MM.1S (cell line): ENCODE measurements around the gene RBFOX2.
"Not testable (repeated sequence)": the region's sequence is repeated elsewhere in the genome, so short reads cannot be mapped to it uniquely, and the experiment has no call there.

Source experiments
- DNase-seq: peaks from one replicate; pipeline ENCODE4 v3.0.0-alpha.2; 2015
- H2AFZ ChIP-seq: fragments of 300-600 bp; sonication (generic); 2 replicates; pipeline ENCODE4 v1.6.0; 2016; ENCODE audit warnings: antibody characterized with exemption, low read length
- H3F3A ChIP-seq: fragments of 300-600 bp; sonication (generic); 2 replicates; pipeline ENCODE4 v1.6.1; 2016; ENCODE audit warnings: mild to moderate bottlenecking, antibody characterized with exemption, low read length, moderate library complexity, mixed read lengths; ENCODE audit not compliant: insufficient read depth
- H3K27ac ChIP-seq: fragments of 300-600 bp; sonication (generic); 2 replicates; pipeline ENCODE4 v1.5.1; 2016; ENCODE audit warnings: mild to moderate bottlenecking, low read length
- H3K27me3 ChIP-seq: fragments of 300-600 bp; sonication (generic); replicated peaks from 2 replicates; pipeline ENCODE4 v1.6.0; 2016; ENCODE audit warnings: low read length; ENCODE audit not compliant: insufficient read depth
- H3K36me3 ChIP-seq: fragments of 300-600 bp; sonication (generic); replicated peaks from 2 replicates; pipeline ENCODE4 v1.6.1; 2016; ENCODE audit warnings: mild to moderate bottlenecking, low read length, mixed read lengths; ENCODE audit not compliant: insufficient read depth
- H3K4me1 ChIP-seq: fragments of 300-600 bp; sonication (generic); 2 replicates; pipeline ENCODE4 v1.6.1; 2016; ENCODE audit warnings: low read length, mixed read lengths
- H3K4me2 ChIP-seq: fragments of 300-600 bp; sonication (generic); 2 replicates; pipeline ENCODE4 v1.6.0; 2016; ENCODE audit warnings: low read depth, low read length
- H3K4me3 ChIP-seq: fragments of 300-600 bp; sonication (generic); 2 replicates; pipeline ENCODE4 v1.5.1; 2016; ENCODE audit warnings: low read length, mixed read lengths
- H3K79me2 ChIP-seq: fragments of 300-600 bp; sonication (generic); 2 replicates; pipeline ENCODE4 v1.6.1; 2016; ENCODE audit warnings: mixed run types, low read length, mixed read lengths
- H3K9ac ChIP-seq: fragments of 300-600 bp; sonication (generic); 2 replicates; pipeline ENCODE4 v1.6.1; 2016; ENCODE audit warnings: low read length, mixed read lengths
- H3K9me2 ChIP-seq: fragments of 300-600 bp; sonication (generic); replicated peaks from 2 replicates; pipeline ENCODE4 v1.6.1; 2016; ENCODE audit warnings: mild to moderate bottlenecking, low read length, mixed read lengths; ENCODE audit not compliant: insufficient read depth
- H3K9me3 ChIP-seq: fragments of 300-600 bp; sonication (generic); replicated peaks from 2 replicates; pipeline ENCODE4 v1.6.1; 2016; ENCODE audit warnings: mild to moderate bottlenecking, low read length, mixed read lengths; ENCODE audit not compliant: insufficient read depth
- H4K20me1 ChIP-seq: fragments of 300-600 bp; sonication (generic); 2 replicates; pipeline ENCODE4 v1.6.1; 2016; ENCODE audit warnings: mild to moderate bottlenecking, low read length, moderate library complexity, mixed read lengths; ENCODE audit not compliant: insufficient read depth
- EZH2 ChIP-seq: fragments of 300-600 bp; sonication (generic); optimal IDR thresholded peaks from 2 replicates; pipeline ENCODE3; 2017; ENCODE audit warnings: low read depth, mild to moderate bottlenecking, antibody characterized with exemption, low read length, mixed read lengths
- EZH2phosphoT487 ChIP-seq: fragments of 300-600 bp; sonication (generic); IDR thresholded peaks from 2 replicates; pipeline ENCODE4 v1.6.1; 2018; ENCODE audit warnings: antibody characterized with exemption, low read length
- TF ChIP-seq, protein P1 (sequence below): fragments of 300-600 bp; sonication (generic); IDR thresholded peaks from 2 replicates; pipeline ENCODE4 v1.5.1; 2016; ENCODE audit warnings: antibody characterized with exemption, low read length, mixed read lengths

Gene RBFOX2

DNA sequence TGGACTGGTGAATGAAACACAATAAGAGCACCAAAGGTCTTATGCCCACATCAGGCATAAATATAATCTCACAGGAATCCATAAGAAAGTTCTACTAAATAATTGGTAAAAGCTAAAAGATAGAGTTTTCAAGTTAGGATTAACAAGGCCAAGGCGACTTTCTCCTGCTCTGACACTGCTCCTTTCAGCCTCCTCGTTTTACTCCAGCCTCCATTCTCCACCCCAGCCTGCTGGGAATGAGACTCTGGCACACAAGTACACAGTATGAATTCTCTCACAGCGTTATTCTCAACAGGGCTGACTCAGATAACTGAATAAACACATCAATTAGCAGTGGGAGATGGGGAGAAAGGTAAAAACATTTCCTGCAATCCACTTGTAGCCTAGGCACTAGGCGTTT lies 216.0 kb downstream of the RBFOX2 start:
- Histone ChIP-seq H3K4me2 (no peak overlapping the region), H3K79me2 (peaks cover 4% of the 10 kb centered on the region; the same call in 1 of the 2 replicates), H3K4me3 (no peak overlapping the region), H3K9me2 (no peaks in the 10 kb centered on the region), H3F3A (no peaks in the 10 kb centered on the region), H3K9me3 (no peaks in the 10 kb centered on the region), H4K20me1 (no peaks in the 10 kb centered on the region), H3K27me3 (no peaks in the 10 kb centered on the region), H3K9ac (no peak overlapping the region), H3K27ac (no peak overlapping the region), H2AFZ (no peak overlapping the region), H3K36me3 (no peaks in the 10 kb centered on the region), H3K4me1 (no peaks in the 10 kb centered on the region)
- no peak for DNase-seq
- TF ChIP-seq EZH2phosphoT487 (no peak), EZH2 (no peak)
- TF ChIP-seq, protein P1, sequence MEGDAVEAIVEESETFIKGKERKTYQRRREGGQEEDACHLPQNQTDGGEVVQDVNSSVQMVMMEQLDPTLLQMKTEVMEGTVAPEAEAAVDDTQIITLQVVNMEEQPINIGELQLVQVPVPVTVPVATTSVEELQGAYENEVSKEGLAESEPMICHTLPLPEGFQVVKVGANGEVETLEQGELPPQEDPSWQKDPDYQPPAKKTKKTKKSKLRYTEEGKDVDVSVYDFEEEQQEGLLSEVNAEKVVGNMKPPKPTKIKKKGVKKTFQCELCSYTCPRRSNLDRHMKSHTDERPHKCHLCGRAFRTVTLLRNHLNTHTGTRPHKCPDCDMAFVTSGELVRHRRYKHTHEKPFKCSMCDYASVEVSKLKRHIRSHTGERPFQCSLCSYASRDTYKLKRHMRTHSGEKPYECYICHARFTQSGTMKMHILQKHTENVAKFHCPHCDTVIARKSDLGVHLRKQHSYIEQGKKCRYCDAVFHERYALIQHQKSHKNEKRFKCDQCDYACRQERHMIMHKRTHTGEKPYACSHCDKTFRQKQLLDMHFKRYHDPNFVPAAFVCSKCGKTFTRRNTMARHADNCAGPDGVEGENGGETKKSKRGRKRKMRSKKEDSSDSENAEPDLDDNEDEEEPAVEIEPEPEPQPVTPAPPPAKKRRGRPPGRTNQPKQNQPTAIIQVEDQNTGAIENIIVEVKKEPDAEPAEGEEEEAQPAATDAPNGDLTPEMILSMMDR = no peak

DNA sequence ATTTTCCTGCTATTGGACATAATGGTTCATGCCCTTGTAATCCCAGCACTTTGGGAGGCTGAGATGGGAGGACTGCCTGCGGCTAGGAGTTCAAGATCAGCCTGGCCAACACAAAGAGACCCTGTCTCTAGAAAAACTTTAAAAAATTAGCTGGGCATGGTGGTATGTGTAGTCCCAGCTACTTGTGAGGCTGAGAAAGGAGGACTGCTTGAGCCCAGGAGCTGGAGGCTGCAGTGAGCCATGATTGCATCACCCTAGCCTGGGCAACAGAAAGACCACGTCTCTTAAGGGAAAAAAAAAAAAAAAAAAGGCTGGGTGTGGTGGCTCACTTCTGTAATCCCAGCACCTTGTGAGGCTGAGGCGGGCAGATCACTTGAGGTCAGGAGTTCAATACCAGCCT lies 217.0 kb downstream of the RBFOX2 start:
- no peak for DNase-seq
- Histone ChIP-seq H3K4me1 (no peaks in the 10 kb centered on the region), H3K4me3 (no peak overlapping the region), H3K9ac (no peak overlapping the region), H3K27ac (no peak overlapping the region), H3K9me3 (no peaks in the 10 kb centered on the region), H4K20me1 (no peaks in the 10 kb centered on the region), H3K4me2 (no peak overlapping the region), H3F3A (no peaks in the 10 kb centered on the region), H3K9me2 (no peaks in the 10 kb centered on the region), H3K27me3 (no peaks in the 10 kb centered on the region), H2AFZ (no peak overlapping the region), H3K36me3 (no peaks in the 10 kb centered on the region), H3K79me2 (peaks cover under 1% of the 10 kb centered on the region; the same call in 1 of the 2 replicates)
- TF ChIP-seq EZH2 (no peak), EZH2phosphoT487 (no peak)
- TF ChIP-seq, protein P1 = no peak

DNA sequence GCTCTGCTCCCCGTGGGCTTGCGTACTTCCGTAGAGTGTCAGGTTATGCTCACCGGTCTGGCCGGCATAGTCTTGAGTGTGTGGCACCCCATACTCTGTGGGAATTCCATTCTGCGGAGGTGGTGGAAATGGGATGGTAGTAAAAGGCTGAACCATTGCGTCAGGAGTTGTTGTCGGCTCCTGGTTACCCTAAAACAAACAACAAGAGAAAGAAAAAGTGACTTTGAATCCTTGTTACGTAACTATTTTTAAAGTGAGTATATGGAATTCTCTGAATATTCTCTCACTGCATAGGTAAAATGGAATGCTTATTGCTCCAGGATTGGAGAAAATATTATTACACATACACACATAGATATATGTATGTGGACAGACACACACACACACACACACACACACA lies 218.8 kb downstream of the RBFOX2 start:
- no peak for DNase-seq
- Histone ChIP-seq H3K9me2 (no peaks in the 10 kb centered on the region), H3K27ac (no peak overlapping the region), H3F3A (no peaks in the 10 kb centered on the region), H4K20me1 (no peaks in the 10 kb centered on the region), H3K9me3 (no peaks in the 10 kb centered on the region), H3K4me3 (no peak overlapping the region), H3K79me2 (no peaks in the 10 kb centered on the region), H3K36me3 (no peaks in the 10 kb centered on the region), H2AFZ (no peak overlapping the region), H3K27me3 (no peaks in the 10 kb centered on the region), H3K4me2 (no peak overlapping the region), H3K4me1 (no peaks in the 10 kb centered on the region), H3K9ac (no peak overlapping the region)
- TF ChIP-seq EZH2 = no peak
- TF ChIP-seq, protein P1 = no peak
- TF ChIP-seq EZH2phosphoT487 = no peak

DNA sequence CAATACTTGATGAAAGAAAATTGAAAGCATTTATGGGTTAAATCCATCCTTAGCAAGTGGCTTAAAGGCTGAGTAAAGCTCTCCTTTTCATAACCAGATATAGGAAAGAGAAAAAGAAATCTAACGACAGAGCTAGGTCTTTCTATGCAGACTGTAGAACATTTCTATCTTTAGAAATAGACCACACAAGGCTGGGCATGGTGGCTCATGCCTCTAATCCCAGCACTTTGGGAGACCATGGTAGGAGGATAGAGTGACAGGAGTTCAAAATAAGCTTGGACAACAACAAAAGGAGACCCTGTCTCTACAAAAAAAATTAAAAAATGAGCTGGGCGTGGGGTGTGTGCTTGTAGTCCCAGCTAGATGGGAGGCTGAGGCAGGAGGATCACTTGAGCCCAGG lies 220.2 kb downstream of the RBFOX2 start:
- Histone ChIP-seq H3K4me2 (no peak overlapping the region), H2AFZ (no peak overlapping the region), H4K20me1 (no peaks in the 10 kb centered on the region), H3K36me3 (no peaks in the 10 kb centered on the region), H3K4me3 (no peak overlapping the region), H3K9me2 (no peaks in the 10 kb centered on the region), H3K79me2 (peaks cover 5% of the 10 kb centered on the region), H3K27me3 (no peaks in the 10 kb centered on the region), H3K27ac (no peak overlapping the region), H3F3A (no peaks in the 10 kb centered on the region), H3K9ac (no peak overlapping the region), H3K4me1 (no peaks in the 10 kb centered on the region), H3K9me3 (no peaks in the 10 kb centered on the region)
- DNase-seq = no peak
- TF ChIP-seq EZH2 (no peak), EZH2phosphoT487 (no peak)

DNA sequence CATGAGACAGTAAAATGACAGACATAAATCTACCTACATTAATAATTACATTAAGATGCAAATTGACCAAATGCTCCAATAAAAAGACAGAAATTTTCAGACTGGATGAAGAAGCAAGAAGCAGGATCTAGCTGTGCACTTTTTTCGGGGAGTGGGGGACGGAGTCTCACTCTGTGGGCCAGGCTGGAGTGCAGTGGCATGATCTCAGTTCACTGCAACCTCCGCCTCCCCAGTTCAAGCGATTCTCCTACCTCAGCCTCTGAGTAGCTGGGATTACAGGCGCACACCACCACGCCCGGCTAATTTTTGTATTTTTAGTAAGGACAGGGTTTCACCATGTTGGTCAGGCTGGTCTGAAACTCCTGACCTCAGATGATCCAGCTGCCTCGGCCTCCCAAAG lies 222.0 kb downstream of the RBFOX2 start:
- not testable (repeated sequence) for H3K27me3 ChIP-seq, H3K4me1 ChIP-seq, H3K9me2 ChIP-seq, H3K27ac ChIP-seq, DNase-seq, H3K4me2 ChIP-seq, H4K20me1 ChIP-seq, H3K36me3 ChIP-seq, H3K9ac ChIP-seq, H3F3A ChIP-seq, H2AFZ ChIP-seq, H3K9me3 ChIP-seq, H3K4me3 ChIP-seq
- peaks cover 12% of the 10 kb centered on the region for H3K79me2 ChIP-seq
